Transverse colon (tissue), 3 donors: ENCODE measurements around the gene OR2Z1.
"Not testable (repeated sequence)": the region's sequence is repeated elsewhere in the genome, so short reads cannot be mapped to it uniquely, and the experiment has no call there.

Experiments used
- EP300 ChIP-seq: sonication (generic); formaldehyde crosslinking; IDR thresholded peaks from one replicate; pipeline ENCODE4 v1.6.1; 2017; ENCODE audit warnings: antibody characterized with exemption, low read depth
- TF ChIP-seq, protein P1 (sequence below), 5 experiments: fragments of 200-600 bp in 3 of 5; fragments of 450-650 bp in 2 of 5; sonication (generic) in 3 of 5; IDR thresholded peaks; 1 replicate in 2 of 5; 2 replicates in 3 of 5; pipeline ENCODE4 v1.5.1; 2016 to 2017; ENCODE audit warnings: antibody characterized with exemption in 5 of 5, inconsistent platforms in 3 of 5, mild to moderate bottlenecking in 2 of 5, moderate library complexity in 1 of 5

DNA sequence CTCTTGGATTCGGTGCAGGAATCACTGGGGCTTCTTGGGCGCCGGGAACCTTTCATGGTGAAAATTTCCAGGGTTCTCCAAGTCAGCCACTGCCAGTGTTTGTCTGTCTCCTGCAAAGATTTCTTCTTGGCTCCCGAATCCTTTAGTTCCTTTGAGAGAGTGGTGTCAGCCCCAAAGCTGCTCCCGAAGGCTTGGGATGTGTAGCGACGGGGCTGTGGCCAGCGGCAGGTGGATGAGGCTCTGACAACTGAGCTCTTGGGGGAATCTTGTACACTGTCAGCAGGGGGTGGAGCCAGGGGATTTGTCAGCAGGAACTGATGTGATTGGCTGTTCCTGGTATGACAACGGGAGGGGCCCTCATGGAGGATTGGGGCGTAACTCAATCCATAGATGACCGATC is 45.8 kb downstream of the OR2Z1 start:
- TF ChIP-seq, protein P1, sequence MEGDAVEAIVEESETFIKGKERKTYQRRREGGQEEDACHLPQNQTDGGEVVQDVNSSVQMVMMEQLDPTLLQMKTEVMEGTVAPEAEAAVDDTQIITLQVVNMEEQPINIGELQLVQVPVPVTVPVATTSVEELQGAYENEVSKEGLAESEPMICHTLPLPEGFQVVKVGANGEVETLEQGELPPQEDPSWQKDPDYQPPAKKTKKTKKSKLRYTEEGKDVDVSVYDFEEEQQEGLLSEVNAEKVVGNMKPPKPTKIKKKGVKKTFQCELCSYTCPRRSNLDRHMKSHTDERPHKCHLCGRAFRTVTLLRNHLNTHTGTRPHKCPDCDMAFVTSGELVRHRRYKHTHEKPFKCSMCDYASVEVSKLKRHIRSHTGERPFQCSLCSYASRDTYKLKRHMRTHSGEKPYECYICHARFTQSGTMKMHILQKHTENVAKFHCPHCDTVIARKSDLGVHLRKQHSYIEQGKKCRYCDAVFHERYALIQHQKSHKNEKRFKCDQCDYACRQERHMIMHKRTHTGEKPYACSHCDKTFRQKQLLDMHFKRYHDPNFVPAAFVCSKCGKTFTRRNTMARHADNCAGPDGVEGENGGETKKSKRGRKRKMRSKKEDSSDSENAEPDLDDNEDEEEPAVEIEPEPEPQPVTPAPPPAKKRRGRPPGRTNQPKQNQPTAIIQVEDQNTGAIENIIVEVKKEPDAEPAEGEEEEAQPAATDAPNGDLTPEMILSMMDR (IDR thresholded peaks at IDR 0.05), result not testable (repeated sequence)
- not testable (repeated sequence) for TF ChIP-seq EP300
